Smooth muscle cell (in vitro differentiated cells): ENCODE measurements around the gene AFM. TPM values are rescaled to one million over a fixed set of nuclear protein-coding genes. Genes with fewer than 3 reads are reported as not detected.

Experiments used
- DNase-seq: peaks from one replicate; lab custom pipeline; 2025; ENCODE audit not compliant: unreplicated experiment; lab: John Stamatoyannopoulos, UW
- H2AFZ ChIP-seq: fragments of 200-600 bp; sonication (generic); 2 replicates; pipeline ENCODE4 v1.6.0; 2016; ENCODE audit warnings: antibody characterized with exemption, low read depth, mild to moderate bottlenecking
- H3F3A ChIP-seq: fragments of 200-600 bp; sonication (generic); 2 replicates; pipeline ENCODE4 v1.6.0; 2017; ENCODE audit warnings: antibody characterized with exemption, low read depth
- H3K27ac ChIP-seq: fragments of 200-600 bp; sonication (generic); 2 replicates; pipeline ENCODE4 v1.5.1; 2016; ENCODE audit warnings: low read depth, mild to moderate bottlenecking
- H3K27me3 ChIP-seq: fragments of 200-600 bp; sonication (generic); 2 replicates; pipeline ENCODE4 v1.6.1; 2016; ENCODE audit warnings: low read depth, mild to moderate bottlenecking
- H3K36me3 ChIP-seq: fragments of 200-600 bp; sonication (generic); 2 replicates; pipeline ENCODE4 v1.5.1; 2016; ENCODE audit warnings: low read depth
- H3K4me1 ChIP-seq: fragments of 200-600 bp; sonication (generic); 2 replicates; pipeline ENCODE4 v1.5.1; 2016; ENCODE audit warnings: low read depth
- H3K4me2 ChIP-seq: fragments of 200-600 bp; sonication (generic); 2 replicates; pipeline ENCODE4 v1.6.0; 2016; ENCODE audit warnings: mild to moderate bottlenecking
- H3K4me3 ChIP-seq: fragments of 200-600 bp; sonication (generic); 2 replicates; pipeline ENCODE4 v1.5.1; 2016; ENCODE audit warnings: mild to moderate bottlenecking
- H3K79me2 ChIP-seq: fragments of 200-600 bp; sonication (generic); 2 replicates; pipeline ENCODE4 v1.6.0; 2016; ENCODE audit warnings: low read depth, mild to moderate bottlenecking
- H3K9ac ChIP-seq: fragments of 200-600 bp; sonication (generic); 2 replicates; pipeline ENCODE4 v1.6.0; 2016; ENCODE audit warnings: low read depth
- H3K9me3 ChIP-seq: fragments of 200-600 bp; sonication (generic); replicated peaks from 2 replicates; pipeline ENCODE4 v1.5.1; 2016; ENCODE audit warnings: low read depth
- H4K20me1 ChIP-seq: fragments of 200-600 bp; sonication (generic); 2 replicates; pipeline ENCODE4 v1.6.0; 2016; ENCODE audit warnings: low read depth
- CTCF ChIP-seq: fragments of 200-600 bp; sonication (generic); IDR thresholded peaks from 2 replicates; pipeline ENCODE4 v1.5.1; 2017; ENCODE audit warnings: borderline replicate concordance, mild to moderate bottlenecking, antibody characterized with exemption; ENCODE audit not compliant: insufficient read depth, poor library complexity, severe bottlenecking
- WGBS: methylation state at CpG from one replicate; pipeline ENCODE4 v1.1.7; 2016; ENCODE audit warnings: low lambda C conversion rate; 5-methylcytosine and 5-hydroxymethylcytosine counted together
- polyA plus RNA-seq: library from polyadenylated mRNA; unstranded; fragments of >200 nt; fragmentation: Nextera tagmentation; extraction: Ambion mirVana; gene quantifications from 2 replicates; pipeline ENCODE4 v1.2.1, GENCODE V29; 2016
- total RNA-seq: library from RNA; depleted of rRNA; stranded (reverse); fragments of >200 nt; gene quantifications from 2 replicates; pipeline ENCODE4 v1.2.3, GENCODE V29; 2014

The AFM gene
- total and polyA plus RNA-seq, 2 experiments from 2014 or later, result not detected

DNA sequence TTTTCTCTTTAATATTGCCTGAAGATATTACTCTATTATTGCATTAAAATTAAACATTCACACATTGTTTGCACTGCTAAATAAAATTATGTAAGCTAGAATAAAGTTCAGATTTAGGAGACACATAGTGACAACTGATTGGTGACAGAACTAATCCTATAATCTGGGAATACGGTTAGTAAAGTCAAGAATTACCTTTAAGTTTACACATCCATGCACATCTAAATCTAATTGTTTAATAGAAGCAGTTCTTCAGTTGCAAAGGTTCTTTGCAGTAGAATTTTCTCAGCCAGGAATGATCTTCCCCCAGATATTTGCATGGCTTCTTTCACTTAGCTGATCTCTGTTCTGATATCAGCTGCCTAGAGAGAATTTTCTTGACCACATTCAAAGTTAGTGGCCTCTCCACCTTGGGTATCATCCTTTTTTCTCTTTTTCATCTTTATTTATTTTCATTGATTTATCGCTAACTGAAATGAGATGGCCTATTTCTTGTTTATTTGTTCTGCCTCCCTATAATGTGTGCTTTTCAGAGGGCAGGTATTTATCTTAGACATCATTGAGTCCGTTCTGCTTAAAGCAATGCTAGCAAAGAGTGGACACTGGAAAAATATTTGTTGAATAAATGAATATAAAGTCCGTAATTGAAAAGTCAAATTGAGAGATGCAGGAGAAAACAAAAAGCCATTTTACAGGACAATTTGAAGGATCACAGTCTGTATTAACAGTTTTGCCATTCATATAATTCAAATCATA lies 32.9 kb upstream of the AFM start:
- Histone ChIP-seq H3K27ac (no peak overlapping the region), H4K20me1 (no peaks in the 10 kb centered on the region), H3K79me2 (no peaks in the 10 kb centered on the region), H3K4me2 (no peak overlapping the region), H3F3A (peaks cover 4% of the 10 kb centered on the region), H3K4me3 (no peak overlapping the region), H3K4me1 (peaks cover 16% of the 10 kb centered on the region), H3K9me3 (no peaks in the 10 kb centered on the region), H3K9ac (no peak overlapping the region), H3K36me3 (no peaks in the 10 kb centered on the region), H2AFZ (no peak overlapping the region), H3K27me3 (no peaks in the 10 kb centered on the region)
- WGBS, result 90% methylated on average over 4 of the region's 4 CpGs
- no peak for DNase-seq
- TF ChIP-seq CTCF, result no peak

GRCh38 chr4:73450398-73451004 lies 31.0 kb upstream of the AFM start:
- Histone ChIP-seq H4K20me1 (no peaks in the 10 kb centered on the region), H2AFZ (peak overlapping the region; percentile 81), H3K4me2 (peak overlapping the region; percentile 66), H3K4me1 (peaks cover 16% of the 10 kb centered on the region), H3F3A (peaks cover 4% of the 10 kb centered on the region), H3K4me3 (no peak overlapping the region), H3K27ac (peak overlapping the region; percentile 87), H3K79me2 (no peaks in the 10 kb centered on the region), H3K9ac (peak overlapping the region; percentile 40), H3K9me3 (no peaks in the 10 kb centered on the region), H3K36me3 (no peaks in the 10 kb centered on the region), H3K27me3 (no peaks in the 10 kb centered on the region)
- 32% methylated on average over 9 of the region's 9 CpGs for WGBS
- no peak for TF ChIP-seq CTCF
- no peak for DNase-seq

GRCh38 chr4:73451404-73451803 lies 30.1 kb upstream of the AFM start:
- Histone ChIP-seq H3K36me3 (no peaks in the 10 kb centered on the region), H2AFZ (no peak overlapping the region), H3K27ac (peak overlapping the region; percentile 87), H3K4me1 (peaks cover 16% of the 10 kb centered on the region), H3K4me3 (no peak overlapping the region), H3K79me2 (no peaks in the 10 kb centered on the region), H3K27me3 (no peaks in the 10 kb centered on the region), H3K4me2 (no peak overlapping the region), H3F3A (peaks cover 4% of the 10 kb centered on the region), H3K9ac (no peak overlapping the region), H4K20me1 (no peaks in the 10 kb centered on the region), H3K9me3 (no peaks in the 10 kb centered on the region)
- no peak for DNase-seq
- no peak for TF ChIP-seq CTCF
- WGBS, result 77% methylated on average over 3 of the region's 3 CpGs
